ENCODE data around the gene TRAK1.

TRAK1 gene

DNA sequence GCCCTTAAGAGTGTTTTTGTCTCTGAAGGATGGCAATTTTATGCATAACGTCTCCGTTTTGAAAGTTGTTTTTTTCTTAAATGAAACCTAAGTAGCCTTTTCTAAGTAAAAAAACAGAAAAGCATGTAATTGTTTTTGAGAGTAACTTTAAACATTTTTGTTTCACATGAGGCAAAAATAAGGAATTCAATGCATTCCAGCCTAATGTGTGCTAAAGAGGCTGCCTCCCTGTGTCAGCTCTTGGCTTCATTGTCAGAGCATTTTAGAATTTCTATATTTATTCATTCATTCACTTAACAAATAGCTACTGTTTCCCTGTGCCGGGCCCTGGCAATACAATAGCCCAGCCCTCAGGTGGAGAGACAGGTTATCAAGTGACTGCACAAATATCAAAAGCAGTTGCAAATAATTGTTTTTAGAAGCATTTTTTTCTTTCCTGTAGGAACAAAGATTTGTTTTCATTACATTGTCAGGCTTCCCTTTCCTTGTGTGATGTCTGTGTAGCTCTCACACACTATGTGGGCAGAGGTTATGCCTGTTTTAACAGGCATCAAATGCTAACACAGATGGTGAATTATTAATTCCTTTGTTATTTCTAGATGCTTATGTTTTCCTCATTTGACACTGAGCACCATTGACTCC, 93.0 kb downstream of the TRAK1 start:
- DNase-seq: peak; percentile 28

DNA sequence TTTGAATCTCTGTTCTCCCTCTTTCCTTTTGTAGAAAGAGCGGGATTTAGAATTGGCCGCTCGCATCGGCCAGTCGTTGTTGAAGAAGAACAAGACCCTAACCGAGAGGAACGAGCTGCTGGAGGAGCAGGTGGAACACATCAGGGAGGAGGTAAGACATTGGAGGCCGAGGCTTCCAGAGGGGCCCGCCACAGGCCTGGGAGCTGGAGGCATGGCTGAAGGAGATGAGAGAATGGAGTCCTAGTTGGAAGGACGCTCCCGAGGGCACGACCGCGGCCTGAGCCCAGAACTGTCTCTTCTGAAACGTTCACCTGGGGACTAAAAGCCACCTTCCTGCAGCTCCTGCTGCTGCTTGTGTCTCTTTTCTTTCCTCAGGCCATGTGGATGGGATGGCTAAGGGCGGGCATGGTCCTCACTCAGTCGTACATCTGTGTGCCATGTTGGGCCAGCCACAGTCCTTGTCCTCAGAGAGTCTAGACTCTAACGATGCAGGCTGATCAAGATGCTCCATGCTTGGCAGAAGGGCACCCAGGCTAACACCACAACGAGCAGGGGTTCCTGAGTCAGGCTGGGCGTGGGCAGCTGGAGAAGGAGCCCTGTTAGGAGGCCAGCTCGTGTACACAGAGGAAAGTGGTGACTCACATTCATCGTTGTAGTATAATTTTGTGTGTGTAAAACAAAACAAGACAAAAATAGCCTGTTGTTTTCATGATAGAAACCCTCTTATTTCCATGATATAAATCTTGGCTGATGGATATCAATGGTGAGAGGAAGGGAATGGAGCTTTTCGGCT, 93.7 kb downstream of the TRAK1 start:
- DNase-seq: no peak

- DNase-seq: no peak
Measured at GRCh38 chr3:42187936-42188335, 96.8 kb downstream of the TRAK1 start.

DNA sequence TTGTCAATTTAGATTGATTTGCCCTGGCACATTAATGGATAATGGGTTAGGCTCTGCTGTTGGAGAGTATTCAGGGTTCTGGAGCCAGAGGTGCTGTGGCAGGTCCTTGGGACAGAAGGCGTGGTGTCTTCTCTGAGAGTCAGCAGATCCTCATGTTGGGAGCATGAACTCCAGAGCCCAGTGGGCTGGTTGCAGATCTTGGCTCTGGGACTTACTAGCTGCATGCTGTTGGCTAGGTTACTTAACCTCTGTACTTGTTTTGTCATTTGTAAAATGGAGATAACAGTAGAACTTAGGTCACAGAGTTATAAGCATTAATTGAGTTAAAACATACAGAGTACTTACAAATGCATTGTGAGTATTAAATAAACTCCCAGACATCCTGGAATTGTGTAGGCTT, 97.2 kb downstream of the TRAK1 start:
- DNase-seq: no peak

GRCh38 chr3:42189001-42189460, 97.9 kb downstream of the TRAK1 start:
- no peak for DNase-seq

DNA sequence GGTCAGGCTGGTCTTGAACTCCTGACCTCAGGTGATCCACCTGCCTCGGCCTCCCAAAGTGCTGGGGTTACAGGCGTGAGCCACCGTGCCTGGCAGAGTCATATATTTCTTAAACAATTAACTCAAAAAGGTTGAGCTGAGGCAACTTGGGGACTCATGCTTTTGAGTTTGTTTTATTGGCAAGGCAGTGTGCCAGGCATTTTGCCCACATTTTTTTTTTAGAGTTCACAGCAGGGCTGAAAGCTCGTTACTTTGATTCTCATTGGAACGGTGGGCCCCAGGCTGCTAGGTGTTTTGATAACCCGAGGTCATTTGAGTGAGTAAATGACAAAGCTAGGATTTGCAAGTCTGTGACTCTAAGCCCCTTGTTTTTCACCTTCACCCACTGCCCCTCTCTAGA, 98.6 kb downstream of the TRAK1 start:
- no peak for DNase-seq

DNA sequence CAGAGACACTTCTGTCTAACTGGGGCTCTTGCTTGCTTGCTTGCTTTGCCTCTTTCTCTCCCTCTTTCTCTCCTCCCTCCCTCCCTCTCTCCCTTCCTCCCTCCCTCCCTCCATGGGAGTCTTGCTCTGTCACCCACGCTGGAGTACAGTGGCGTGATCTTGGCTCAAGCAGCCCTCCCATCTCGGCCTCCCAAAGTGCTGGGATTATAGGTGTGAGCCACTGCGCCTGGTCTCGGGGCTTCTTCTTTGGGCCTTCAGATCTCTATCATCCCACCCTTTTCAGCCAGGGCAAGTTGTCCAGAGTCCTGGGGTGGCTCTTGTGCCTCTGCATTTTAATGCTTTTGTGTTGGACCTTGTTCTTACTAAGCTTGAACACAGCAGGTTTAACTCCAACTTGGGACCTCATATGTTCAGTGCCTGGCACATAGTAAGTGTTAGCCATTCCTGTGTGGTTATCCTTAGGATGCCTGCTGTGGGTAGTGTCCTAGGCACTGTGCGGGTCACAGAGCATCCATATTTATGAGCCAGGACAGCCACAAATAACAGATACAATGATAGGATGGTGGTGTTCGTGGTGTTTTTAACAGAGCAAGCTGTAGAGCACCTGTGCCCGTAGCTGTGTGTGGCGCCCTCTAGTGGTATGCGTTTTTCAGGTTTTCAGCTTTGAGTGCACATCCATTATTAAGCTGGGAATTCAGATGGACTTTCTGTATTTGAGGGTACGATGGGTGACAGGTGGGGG, 99.7 kb downstream of the TRAK1 start:
- peak; percentile 63 for DNase-seq

GRCh38 chr3:42191443-42191747, 100.2 kb downstream of the TRAK1 start:
- no peak for DNase-seq

DNA sequence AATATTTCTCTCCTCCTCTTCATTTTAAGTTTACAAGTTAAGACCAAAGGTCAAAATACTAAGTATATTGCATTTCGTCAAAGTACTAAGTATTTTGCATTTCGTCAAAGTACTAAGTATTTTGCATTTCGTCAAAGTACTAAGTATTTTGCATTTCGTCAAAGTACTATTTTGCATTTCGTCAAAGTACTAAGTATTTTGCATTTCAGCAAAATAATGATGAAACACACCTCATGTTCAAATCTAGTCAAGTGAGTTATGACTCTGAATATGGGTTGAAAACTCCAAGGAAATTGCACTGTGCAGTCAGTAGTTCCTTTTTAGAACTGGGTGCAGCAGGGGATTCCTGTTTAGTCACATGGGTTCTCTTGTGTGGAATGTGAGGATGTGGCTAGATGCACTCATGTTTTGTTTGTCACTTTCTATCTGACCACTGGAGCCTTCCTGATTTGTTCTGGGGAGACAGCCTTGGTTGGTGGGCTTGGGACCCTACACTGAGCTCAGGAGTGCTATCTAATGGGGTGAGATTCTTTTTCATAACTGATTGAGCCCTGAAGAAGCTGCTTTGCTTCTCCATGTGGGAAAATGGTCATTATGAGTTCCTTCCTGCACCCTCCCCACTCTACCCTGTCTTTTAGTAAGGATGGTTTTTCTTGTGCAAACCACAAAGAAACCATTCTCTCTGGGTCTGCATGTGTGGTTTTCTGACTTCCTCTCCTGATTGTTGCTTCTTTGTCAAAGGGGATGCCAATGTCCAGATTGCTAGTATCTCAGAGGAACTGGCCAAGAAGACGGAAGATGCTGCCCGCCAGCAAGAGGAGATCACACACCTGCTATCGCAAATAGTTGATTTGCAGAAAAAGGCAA, 101.4 kb downstream of the TRAK1 start:
- DNase-seq: no peak

- DNase-seq: no peak
Measured at GRCh38 chr3:42194943-42195510, 103.9 kb downstream of the TRAK1 start.

GRCh38 chr3:42195879-42196330, 104.7 kb downstream of the TRAK1 start:
- DNase-seq: no peak

GRCh38 chr3:42198709-42199108, 107.6 kb downstream of the TRAK1 start:
- DNase-seq: no peak

DNA sequence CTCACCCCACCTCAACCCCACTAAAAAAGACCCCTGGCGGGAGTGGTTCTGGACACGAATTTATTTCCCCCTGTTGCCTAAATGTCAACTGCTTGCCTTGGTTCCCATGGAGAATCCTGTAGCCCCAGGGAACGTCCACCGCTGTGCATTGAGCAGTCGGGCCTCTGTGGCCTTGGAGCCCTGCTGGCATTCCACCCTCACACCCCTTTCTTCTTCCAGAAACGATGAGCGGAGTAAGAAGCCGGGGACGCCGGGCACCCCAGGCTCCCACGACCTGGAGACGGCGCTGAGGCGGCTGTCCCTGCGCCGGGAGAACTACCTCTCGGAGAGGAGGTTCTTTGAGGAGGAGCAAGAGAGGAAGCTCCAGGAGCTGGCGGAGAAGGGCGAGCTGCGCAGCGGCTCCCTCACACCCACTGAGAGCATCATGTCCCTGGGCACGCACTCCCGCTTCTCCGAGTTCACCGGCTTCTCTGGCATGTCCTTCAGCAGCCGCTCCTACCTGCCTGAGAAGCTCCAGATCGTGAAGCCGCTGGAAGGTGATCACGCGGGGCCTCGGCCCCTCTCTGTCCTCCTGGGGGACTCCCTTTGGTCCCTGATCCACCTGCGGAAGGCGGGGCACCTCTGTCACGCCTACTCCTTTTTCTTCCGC, 111.2 kb downstream of the TRAK1 start:
- no peak for DNase-seq

GRCh38 chr3:42204867-42205599, 113.9 kb downstream of the TRAK1 start:
- DNase-seq: no peak

DNA sequence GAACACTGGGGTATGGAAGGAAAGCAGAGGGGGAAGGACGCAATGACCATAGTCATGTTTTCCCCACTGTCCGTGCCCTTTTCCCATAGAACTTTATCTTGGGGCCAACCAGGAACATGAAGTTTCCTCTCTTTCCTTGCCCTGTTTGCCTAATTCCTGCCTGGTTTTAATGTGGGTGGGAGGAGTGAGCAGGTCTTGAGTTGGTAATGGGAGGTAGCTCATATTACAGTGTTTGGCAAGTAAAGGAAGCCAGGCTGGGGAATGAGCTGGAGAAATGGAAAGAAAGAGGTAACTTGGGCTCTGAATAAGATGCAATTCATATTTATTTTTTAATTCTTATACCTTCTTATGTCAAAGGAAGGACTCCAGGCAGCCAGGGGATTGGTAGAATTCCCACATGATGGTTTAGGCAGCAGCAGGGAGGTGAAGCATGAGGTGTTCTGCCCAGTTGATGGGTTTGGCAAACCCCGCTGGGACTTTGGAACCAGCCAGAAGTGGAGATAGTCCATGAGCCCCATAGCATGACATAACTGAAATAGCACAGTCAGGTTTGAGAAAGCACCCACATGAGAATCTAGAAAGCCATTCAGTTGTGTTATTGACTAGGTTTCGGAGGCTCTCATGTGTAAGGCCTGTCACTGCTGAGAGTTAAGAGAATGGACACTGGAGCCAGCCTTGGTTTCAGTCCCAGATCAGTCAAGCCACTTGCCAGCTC, 114.8 kb downstream of the TRAK1 start:
- no peak for DNase-seq

GRCh38 chr3:42209917-42210316, 118.8 kb downstream of the TRAK1 start:
- DNase-seq: no peak

DNA sequence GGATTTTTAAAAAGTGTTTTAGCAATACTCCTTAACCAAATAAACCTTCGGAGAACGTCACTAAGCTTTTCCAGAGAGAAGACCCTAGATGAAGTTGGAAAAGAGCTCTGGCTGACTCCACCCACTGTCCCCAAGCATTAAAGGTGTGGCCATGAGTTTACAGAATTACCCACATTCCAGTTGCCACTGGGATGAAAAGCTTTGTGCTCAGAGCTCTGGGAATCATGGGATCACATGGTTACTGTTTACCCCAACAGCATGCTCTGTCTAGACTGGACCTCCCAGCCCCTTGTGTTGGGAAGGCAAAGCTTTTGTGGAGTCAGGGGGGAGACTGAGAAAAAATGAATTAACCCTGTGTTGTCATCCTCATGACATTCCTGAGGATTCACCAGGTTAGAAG, 119.6 kb downstream of the TRAK1 start:
- no peak for DNase-seq

DNA sequence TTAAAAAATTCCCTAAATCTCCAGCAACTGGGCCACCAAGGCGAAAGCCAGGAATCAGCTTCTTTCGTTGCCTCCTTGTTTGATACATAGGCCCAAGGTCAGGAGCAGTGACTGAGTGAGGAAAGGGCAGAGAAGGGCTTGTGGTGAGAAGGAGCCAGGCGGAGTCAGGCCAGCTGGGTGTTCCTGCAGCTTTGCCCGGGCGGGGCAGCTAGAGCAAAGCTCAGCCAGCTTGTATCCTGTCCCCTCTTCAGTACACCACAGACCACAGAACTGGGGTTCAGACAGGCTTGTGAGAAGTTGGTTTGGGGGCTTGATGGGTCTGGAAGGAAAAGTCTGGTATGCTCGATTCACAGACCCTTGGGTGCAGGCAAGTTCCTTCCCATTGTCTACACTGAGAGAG, 122.3 kb downstream of the TRAK1 start:
- no peak for DNase-seq

DNA sequence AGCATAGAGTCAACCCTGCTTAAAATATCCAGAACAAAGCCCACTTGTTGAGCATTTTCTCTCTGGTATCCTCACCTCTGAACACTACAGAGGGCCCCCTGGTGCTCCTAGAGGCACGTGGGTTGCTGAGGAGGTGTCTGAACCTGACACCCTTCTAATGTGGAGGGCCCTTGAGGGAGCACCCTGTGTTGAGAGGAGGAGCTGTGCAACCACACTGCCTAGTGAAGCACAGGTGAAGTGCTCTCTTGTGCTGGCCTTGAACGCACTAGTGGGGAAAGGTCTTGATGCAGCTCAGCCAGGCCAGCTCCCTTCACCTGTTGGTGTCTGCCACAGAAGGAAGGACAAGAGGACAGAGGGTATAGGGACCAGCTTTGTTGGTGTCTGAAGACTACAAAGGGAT, 122.9 kb downstream of the TRAK1 start:
- DNase-seq: peak; percentile 95

DNA sequence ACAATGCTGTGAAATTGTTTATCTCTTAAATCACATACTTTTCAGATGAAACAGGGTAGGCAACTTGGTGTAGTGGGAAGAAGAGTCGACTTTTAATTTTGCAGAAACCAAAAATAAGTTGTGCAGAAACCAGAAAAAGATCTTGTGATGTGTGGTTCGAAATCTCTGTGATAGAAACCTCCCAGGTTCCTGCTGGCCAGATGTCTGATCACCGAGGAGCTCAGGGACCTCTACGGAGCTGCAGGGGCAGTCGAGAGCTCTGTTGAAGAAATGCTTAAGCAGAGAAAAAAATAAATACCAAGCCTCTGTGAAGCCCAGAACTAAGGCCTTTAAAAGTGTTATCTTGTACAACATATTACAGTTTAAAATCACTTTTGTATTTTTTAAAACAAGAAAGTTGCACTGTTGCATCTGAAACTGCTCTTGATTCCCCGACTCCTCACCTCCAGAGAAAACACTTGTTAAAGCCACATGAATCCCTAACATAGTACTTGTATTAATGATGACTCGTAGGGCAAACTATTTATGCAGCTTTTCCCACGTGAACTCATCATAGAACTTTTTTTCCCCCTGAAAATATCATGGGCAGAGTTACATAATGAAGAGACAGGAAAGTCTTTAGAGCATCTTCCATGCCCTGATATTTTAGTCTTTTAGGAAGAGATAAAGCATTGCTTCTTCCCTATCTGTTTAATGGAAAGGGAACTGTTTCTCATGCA, 123.6 kb downstream of the TRAK1 start:
- DNase-seq: no peak

All from NCI-H2029 treated with DMSO at 0.1 percent for 48 hours (cell line).